Measurements from ENCODE around the gene MYBPC2.

The MYBPC2 gene

DNA sequence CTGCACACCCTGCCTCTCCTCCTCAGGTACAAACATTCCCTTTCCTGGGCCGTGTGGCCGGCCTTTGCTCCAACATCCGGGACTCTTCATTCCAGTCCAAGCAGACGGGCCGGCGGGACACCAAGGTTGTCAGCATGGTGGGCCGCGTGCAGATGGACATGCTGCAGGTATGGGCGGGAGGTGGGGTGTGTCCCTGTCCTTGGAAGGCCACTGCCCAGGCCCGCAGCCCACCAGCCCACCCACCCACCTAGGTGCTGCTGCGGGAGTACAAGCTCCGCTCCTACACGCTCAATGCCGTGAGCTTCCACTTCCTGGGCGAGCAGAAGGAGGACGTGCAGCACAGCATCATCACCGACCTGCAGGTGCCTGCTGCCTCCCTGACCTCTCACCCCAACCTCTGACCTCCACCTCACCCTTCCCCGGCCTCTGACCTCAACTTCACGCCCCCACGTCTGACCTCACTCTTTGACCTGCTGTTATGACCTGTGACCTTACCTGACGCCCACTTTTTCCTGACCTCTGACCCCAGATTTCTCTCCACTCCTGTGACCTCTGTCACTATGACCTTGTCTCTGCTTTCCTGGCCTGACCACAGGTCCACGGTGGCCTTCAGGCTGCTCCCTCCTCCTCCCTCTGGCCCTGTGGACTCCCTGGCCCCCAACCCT, 26.4 kb upstream of the MYBPC2 start:
- TF ChIP-seq, protein P1, sequence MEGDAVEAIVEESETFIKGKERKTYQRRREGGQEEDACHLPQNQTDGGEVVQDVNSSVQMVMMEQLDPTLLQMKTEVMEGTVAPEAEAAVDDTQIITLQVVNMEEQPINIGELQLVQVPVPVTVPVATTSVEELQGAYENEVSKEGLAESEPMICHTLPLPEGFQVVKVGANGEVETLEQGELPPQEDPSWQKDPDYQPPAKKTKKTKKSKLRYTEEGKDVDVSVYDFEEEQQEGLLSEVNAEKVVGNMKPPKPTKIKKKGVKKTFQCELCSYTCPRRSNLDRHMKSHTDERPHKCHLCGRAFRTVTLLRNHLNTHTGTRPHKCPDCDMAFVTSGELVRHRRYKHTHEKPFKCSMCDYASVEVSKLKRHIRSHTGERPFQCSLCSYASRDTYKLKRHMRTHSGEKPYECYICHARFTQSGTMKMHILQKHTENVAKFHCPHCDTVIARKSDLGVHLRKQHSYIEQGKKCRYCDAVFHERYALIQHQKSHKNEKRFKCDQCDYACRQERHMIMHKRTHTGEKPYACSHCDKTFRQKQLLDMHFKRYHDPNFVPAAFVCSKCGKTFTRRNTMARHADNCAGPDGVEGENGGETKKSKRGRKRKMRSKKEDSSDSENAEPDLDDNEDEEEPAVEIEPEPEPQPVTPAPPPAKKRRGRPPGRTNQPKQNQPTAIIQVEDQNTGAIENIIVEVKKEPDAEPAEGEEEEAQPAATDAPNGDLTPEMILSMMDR (IDR thresholded peaks at IDR 0.05) = no peak
- TF ChIP-seq ZFX (IDR thresholded peaks at IDR 0.05; ENCODE audit: borderline replicate concordance) = no peak
- H3K27ac ChIP-seq = no peak overlapping the region

DNA sequence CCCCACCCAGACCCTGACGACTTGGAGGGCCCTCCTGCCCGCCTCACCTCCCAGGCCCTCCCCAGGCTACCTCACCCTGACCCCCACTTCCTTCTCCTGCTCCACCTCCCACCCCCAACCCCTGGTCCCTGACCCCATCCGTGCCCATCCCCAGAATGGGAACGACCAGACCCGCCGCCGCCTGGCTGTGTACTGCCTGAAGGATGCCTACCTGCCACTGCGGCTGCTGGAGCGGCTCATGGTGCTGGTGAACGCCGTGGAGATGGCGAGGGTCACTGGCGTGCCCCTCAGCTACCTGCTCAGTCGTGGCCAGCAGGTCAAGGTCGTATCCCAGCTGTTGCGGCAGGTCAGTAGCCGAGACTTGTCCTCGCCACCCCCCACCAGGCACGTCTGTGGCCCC, 25.9 kb upstream of the MYBPC2 start:
- H3K27ac ChIP-seq = no peak overlapping the region
- TF ChIP-seq, protein P1 (IDR thresholded peaks at IDR 0.05) = no peak
- TF ChIP-seq ZFX (IDR thresholded peaks at IDR 0.05; ENCODE audit: borderline replicate concordance) = no peak

DNA sequence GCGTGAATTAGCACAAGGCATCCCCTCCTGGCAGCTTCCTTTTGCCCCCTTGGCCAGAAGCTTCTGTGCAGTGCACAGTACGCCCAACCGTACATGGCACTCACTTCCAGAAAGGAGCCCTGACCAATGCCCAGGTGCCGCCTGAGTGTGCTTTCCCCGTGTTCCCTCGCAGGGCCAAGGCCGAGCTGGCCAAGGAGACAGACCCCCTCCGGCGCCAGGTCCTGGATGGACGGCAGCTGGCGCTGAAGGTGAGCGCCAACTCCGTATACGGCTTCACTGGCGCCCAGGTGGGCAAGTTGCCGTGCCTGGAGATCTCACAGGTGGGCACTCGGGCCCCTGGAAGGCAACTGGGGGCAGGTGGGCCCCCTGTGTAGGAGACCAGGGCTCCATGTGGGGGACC, 23.3 kb upstream of the MYBPC2 start:
- no peak overlapping the region for H3K27ac ChIP-seq
- TF ChIP-seq ZFX (IDR thresholded peaks at IDR 0.05; ENCODE audit: borderline replicate concordance) = no peak
- TF ChIP-seq, protein P1 (IDR thresholded peaks at IDR 0.05) = no peak

DNA sequence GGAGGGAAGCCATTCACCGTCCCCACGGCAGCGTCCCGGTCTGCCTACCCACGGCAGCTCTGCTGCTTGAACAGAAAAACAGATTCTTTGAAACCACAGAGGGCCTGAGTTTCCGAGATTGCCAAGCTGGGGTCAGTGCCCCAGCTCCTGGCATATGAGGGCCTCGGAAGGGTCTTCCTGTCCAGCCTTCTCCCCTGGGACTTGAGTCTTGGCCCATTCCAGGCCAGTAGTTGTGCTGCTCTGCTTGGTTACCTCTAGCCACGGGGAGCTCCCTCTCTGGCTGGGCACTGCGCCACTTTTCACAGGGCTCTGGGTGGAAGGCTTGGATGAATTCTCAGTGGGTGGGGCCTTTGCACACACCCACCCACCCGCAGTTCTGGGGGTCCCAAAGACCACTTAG, 22.6 kb upstream of the MYBPC2 start:
- H3K27ac ChIP-seq = no peak overlapping the region
- TF ChIP-seq, protein P1 (IDR thresholded peaks at IDR 0.05) = no peak
- no peak for TF ChIP-seq ZFX (IDR thresholded peaks at IDR 0.05; ENCODE audit: borderline replicate concordance)

DNA sequence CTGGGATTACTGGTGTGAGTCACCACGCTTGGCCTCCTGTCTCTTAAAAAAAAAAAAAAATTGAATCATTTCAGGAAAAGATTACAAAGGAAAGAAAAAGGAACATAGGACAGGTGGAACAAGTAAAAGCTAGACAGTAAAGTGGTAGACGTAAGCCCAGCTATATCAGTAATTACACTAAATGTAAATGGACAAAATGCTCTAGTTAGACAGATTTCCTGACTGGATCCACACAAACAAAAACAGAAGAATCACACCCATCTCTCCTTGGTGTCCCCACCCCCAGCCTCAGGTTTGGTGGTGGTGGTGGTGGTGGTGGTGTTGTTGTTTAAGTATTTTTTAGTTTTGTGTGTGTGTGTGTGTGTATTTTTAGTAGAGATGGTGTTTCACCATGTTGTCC, 20.3 kb upstream of the MYBPC2 start:
- no peak overlapping the region for H3K27ac ChIP-seq
- TF ChIP-seq ZFX (IDR thresholded peaks at IDR 0.05; ENCODE audit: borderline replicate concordance) = no peak
- TF ChIP-seq, protein P1 (IDR thresholded peaks at IDR 0.05) = no peak

DNA sequence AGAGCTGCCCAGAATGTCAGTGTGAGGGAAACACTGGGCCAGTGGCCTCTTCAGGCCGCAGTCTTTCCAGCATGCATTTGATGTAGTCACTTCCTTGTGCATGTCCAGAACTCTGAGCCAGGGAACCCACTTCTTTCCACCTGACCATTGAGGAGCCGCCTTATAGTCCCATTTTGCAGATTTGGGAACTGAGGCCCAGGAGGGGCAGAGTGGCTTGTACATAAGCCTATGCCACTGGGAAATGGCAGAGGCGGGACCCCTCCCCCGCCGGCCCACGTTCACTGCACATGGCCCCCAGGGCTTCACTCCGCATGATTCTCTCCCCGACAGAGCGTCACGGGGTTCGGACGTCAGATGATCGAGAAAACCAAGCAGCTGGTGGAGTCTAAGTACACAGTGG, 19.6 kb upstream of the MYBPC2 start:
- no peak overlapping the region for H3K27ac ChIP-seq
- no peak for TF ChIP-seq ZFX (IDR thresholded peaks at IDR 0.05; ENCODE audit: borderline replicate concordance)
- TF ChIP-seq, protein P1 (IDR thresholded peaks at IDR 0.05) = no peak

DNA sequence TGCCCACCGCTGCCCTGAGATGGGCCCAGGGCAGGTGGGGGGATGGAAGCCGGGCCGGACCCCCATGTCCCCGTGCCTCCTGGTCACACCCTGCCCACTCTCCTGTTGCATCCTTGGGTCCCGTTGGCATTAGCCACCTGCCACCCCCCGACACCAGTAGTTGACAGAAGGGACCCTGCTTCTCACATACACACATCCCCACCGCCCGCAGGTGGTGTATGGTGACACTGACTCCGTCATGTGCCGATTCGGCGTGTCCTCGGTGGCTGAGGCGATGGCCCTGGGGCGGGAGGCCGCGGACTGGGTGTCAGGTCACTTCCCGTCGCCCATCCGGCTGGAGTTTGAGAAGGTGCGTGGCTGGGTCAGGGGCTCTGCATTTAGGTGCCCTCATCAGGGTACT, 19.2 kb upstream of the MYBPC2 start:
- no peak overlapping the region for H3K27ac ChIP-seq
- TF ChIP-seq ZFX (IDR thresholded peaks at IDR 0.05; ENCODE audit: borderline replicate concordance) = no peak
- TF ChIP-seq, protein P1 (IDR thresholded peaks at IDR 0.05) = no peak

All from 22Rv1 (cell line).